PC-3 (cell line): ENCODE data around the gene DNAH14. TPM values are rescaled to one million over a fixed set of nuclear protein-coding genes. Genes with fewer than 3 reads are reported as not detected.

Source experiments
- ATAC-seq: fragments of 200-7000 bp; cut with Tn5 transposase; 2 replicates; pipeline ENCODE4 v1.9.1; 2020; ENCODE audit warnings: mild to moderate bottlenecking, moderate library complexity
- BruUV-seq: library from RNA; stranded (reverse); fragments of 400-500 nt; replicated peaks from 2 replicates; lab custom pipeline; 2021; lab: Mats Ljungman, UMichigan
- CTCF ChIA-PET: fragments of 300-600 bp; sonication (Branson Sonifier 250); formaldehyde crosslinking; loops from one replicate; lab custom pipeline; 2022; ENCODE audit warnings: antibody characterized with exemption; lab: Charles Lee
- POLR2A ChIA-PET: fragments of 300-600 bp; sonication (Branson Sonifier 250); formaldehyde crosslinking; loops from one replicate; lab custom pipeline; 2022; ENCODE audit warnings: antibody characterized with exemption; ENCODE audit not compliant: unreplicated experiment; lab: Charles Lee
- DNase-seq: peaks from one replicate; pipeline ENCODE4 v3.0.0-alpha.2; 2015
- H2AFZ ChIP-seq: fragments of 300-600 bp; sonication (generic); 2 replicates; pipeline ENCODE4 v1.6.0; 2016; ENCODE audit warnings: antibody characterized with exemption, low read length
- H3F3A ChIP-seq: fragments of 300-600 bp; sonication (generic); one replicate; pipeline ENCODE4 v1.6.0; 2017; ENCODE audit warnings: antibody characterized with exemption, low read length, control low read depth, mild to moderate bottlenecking; ENCODE audit not compliant: unreplicated experiment
- H3K27ac ChIP-seq: fragments of 300-600 bp; sonication (generic); 2 replicates; pipeline ENCODE4 v1.5.1; 2016; ENCODE audit warnings: mild to moderate bottlenecking, low read length
- H3K27me3 ChIP-seq: fragments of 300-600 bp; sonication (generic); 2 replicates; pipeline ENCODE4 v1.6.1; 2016; ENCODE audit warnings: low read length, mixed read lengths
- H3K36me3 ChIP-seq: fragments of 300-600 bp; sonication (generic); 2 replicates; pipeline ENCODE4 v1.6.1; 2016; ENCODE audit warnings: low read depth, mixed run types, low read length, mixed read lengths
- H3K4me1 ChIP-seq: fragments of 300-600 bp; sonication (generic); 2 replicates; pipeline ENCODE4 v1.5.1; 2016; ENCODE audit warnings: low read length; ENCODE audit not compliant: insufficient read depth
- H3K4me2 ChIP-seq: fragments of 300-600 bp; sonication (generic); 2 replicates; pipeline ENCODE4 v1.6.0; 2016; ENCODE audit warnings: low read length
- H3K4me3 ChIP-seq: fragments of 300-600 bp; sonication (generic); 2 replicates; pipeline ENCODE4 v1.5.1; 2016; ENCODE audit warnings: mild to moderate bottlenecking, low read length, mixed read lengths
- H3K79me2 ChIP-seq: fragments of 300-600 bp; sonication (generic); 2 replicates; pipeline ENCODE4 v1.6.1; 2017; ENCODE audit warnings: low read length, mixed read lengths
- H3K9ac ChIP-seq: fragments of 300-600 bp; sonication (generic); 2 replicates; pipeline ENCODE4 v1.6.0; 2016; ENCODE audit warnings: mild to moderate bottlenecking, low read length
- H3K9me2 ChIP-seq: fragments of 300-600 bp; sonication (generic); replicated peaks from 2 replicates; pipeline ENCODE4 v1.6.1; 2016; ENCODE audit warnings: mixed run types, low read length, mixed read lengths
- H3K9me3 ChIP-seq: fragments of 300-600 bp; sonication (generic); 2 replicates; pipeline ENCODE4 v1.6.1; 2016; ENCODE audit warnings: low read length, mixed read lengths
- H4K20me1 ChIP-seq: fragments of 300-600 bp; sonication (generic); 2 replicates; pipeline ENCODE4 v1.6.1; 2016; ENCODE audit warnings: low read length, mixed read lengths
- CTCF ChIP-seq: fragments of 300-600 bp; sonication (generic); conservative IDR thresholded peaks from 2 replicates; pipeline ENCODE4 v1.5.1; 2017; ENCODE audit warnings: antibody characterized with exemption, low read depth, mild to moderate bottlenecking, low read length
- EZH2 ChIP-seq: fragments of 300-600 bp; sonication (generic); IDR thresholded peaks from one replicate; pipeline ENCODE4 v1.6.1; 2017; ENCODE audit warnings: antibody characterized with exemption, mild to moderate bottlenecking, low read length; ENCODE audit not compliant: unreplicated experiment
- EZH2phosphoT487 ChIP-seq: fragments of 300-600 bp; sonication (generic); IDR thresholded peaks from 2 replicates; pipeline ENCODE4 v1.6.1; 2018; ENCODE audit warnings: mild to moderate bottlenecking, antibody characterized with exemption, low read length, borderline replicate concordance
- intact Hi-C: fragments of 100-400 bp; cut with micrococcal nuclease; formaldehyde crosslinking; loops from 2 replicates; pipeline ENCODE4 v1.9.0; 2023
- total RNA-seq: library from RNA; depleted of rRNA; stranded (reverse); fragments of >200 nt; gene quantifications from 2 replicates; pipeline ENCODE4 v1.2.3, GENCODE V29; 2014

DNAH14 gene
- total RNA-seq, 1 experiment from 2014 or later = 42.8 TPM

GRCh38 chr1:225121095-225121494 is 191.6 kb downstream of the DNAH14 start:
- Histone ChIP-seq H3K4me3 (no peak overlapping the region), H3K27me3 (no peaks in the 10 kb centered on the region), H3K27ac (no peak overlapping the region), H3K9me2 (no peaks in the 10 kb centered on the region), H3K4me1 (peaks cover 5% of the 10 kb centered on the region), H2AFZ (no peak overlapping the region), H3K36me3 (no peaks in the 10 kb centered on the region; the same call in 1 of the 2 replicates), H3K9me3 (no peaks in the 10 kb centered on the region), H3K4me2 (no peak overlapping the region), H4K20me1 (no peaks in the 10 kb centered on the region), H3K9ac (no peak overlapping the region), H3K79me2 (no peaks in the 10 kb centered on the region), H3F3A (no peaks in the 10 kb centered on the region)
- intact Hi-C loops = no loop called here
- TF ChIP-seq EZH2 (no peak), CTCF (no peak), EZH2phosphoT487 (no peak)
- ChIA-PET POLR2A (no interaction called here), CTCF (no interaction called here)
- no TSS peak for BruUV-seq
- DNase-seq (no peak), ATAC-seq (no peak)

- intact Hi-C loops = no loop called here
- no peaks in the 10 kb centered on the region for H3F3A ChIP-seq
- no peaks in the 10 kb centered on the region for H3K9me2 ChIP-seq
- H3K79me2 ChIP-seq = no peaks in the 10 kb centered on the region
- ATAC-seq (no peak), DNase-seq (no peak)
- ChIA-PET CTCF (no interaction called here), POLR2A (no interaction called here)
- H3K4me1 ChIP-seq = no peaks in the 10 kb centered on the region
- no peak overlapping the region for H3K27ac ChIP-seq
- no peak overlapping the region for H3K4me2 ChIP-seq
- no peaks in the 10 kb centered on the region for H3K9me3 ChIP-seq
- H2AFZ ChIP-seq = no peak overlapping the region
- H3K36me3 ChIP-seq = no peaks in the 10 kb centered on the region
- H3K27me3 ChIP-seq = no peaks in the 10 kb centered on the region
- H3K4me3 ChIP-seq = no peak overlapping the region
- H3K9ac ChIP-seq = no peak overlapping the region
- no peaks in the 10 kb centered on the region for H4K20me1 ChIP-seq
- no TSS peak for BruUV-seq
- TF ChIP-seq CTCF = no peak
- no peak for TF ChIP-seq EZH2
- no peak for TF ChIP-seq EZH2phosphoT487
These were observed 202.4 kb downstream of the DNAH14 start for GRCh38 chr1:225131869-225132268.

GRCh38 chr1:225137976-225138375 is 208.5 kb downstream of the DNAH14 start:
- no TSS peak for BruUV-seq
- DNase-seq = no peak
- no peaks in the 10 kb centered on the region for H3F3A ChIP-seq
- ChIA-PET POLR2A (no interaction called here), CTCF (no interaction called here)
- H3K4me3 ChIP-seq = no peak overlapping the region
- ATAC-seq = no peak
- H3K9ac ChIP-seq = no peak overlapping the region
- H3K9me3 ChIP-seq = no peaks in the 10 kb centered on the region
- no peaks in the 10 kb centered on the region for H3K4me1 ChIP-seq
- TF ChIP-seq CTCF (no peak), EZH2phosphoT487 (no peak), EZH2 (no peak)
- H3K79me2 ChIP-seq = no peaks in the 10 kb centered on the region
- H3K27ac ChIP-seq = no peak overlapping the region
- H3K36me3 ChIP-seq = no peaks in the 10 kb centered on the region
- H4K20me1 ChIP-seq = no peaks in the 10 kb centered on the region
- H3K27me3 ChIP-seq = no peaks in the 10 kb centered on the region
- H3K9me2 ChIP-seq = no peaks in the 10 kb centered on the region
- intact Hi-C loops = no loop called here
- no peak overlapping the region for H2AFZ ChIP-seq
- H3K4me2 ChIP-seq = no peak overlapping the region
